ENCODE data around the gene PFDN4. TPM values are rescaled to one million over a fixed set of nuclear protein-coding genes. Genes with fewer than 3 reads are reported as not detected.

PFDN4 gene
- total RNA-seq, 1 donor from 2014 or later = 143 TPM

GRCh38 chr20:54167909-54168872 is 39.7 kb upstream of the PFDN4 start:
- Histone ChIP-seq H3K27me3 (ENCODE audit: control insufficient read depth, insufficient read depth, low read length) (peaks cover 8% of the 10 kb centered on the region), H3K4me3 (ENCODE audit: low read depth, low read length) (no peak overlapping the region), H3K36me3 (ENCODE audit: control insufficient read depth, insufficient read depth, low read length) (no peaks in the 10 kb centered on the region)
- no peak for TF ChIP-seq CTCF (IDR thresholded peaks at IDR 0.05; ENCODE audit: insufficient read depth, low read length, poor library complexity, severe bottlenecking)
- DNase-seq (ENCODE audit: low read depth) = no peak

- peaks cover 18% of the 10 kb centered on the region for H3K27me3 ChIP-seq (ENCODE audit: control insufficient read depth, insufficient read depth, low read length)
- no peak overlapping the region for H3K4me3 ChIP-seq (ENCODE audit: low read depth, low read length)
- no peaks in the 10 kb centered on the region for H3K36me3 ChIP-seq (ENCODE audit: control insufficient read depth, insufficient read depth, low read length)
- DNase-seq (ENCODE audit: low read depth) = no peak
- no peak for TF ChIP-seq CTCF (IDR thresholded peaks at IDR 0.05; ENCODE audit: insufficient read depth, low read length, poor library complexity, severe bottlenecking)
Measured at GRCh38 chr20:54168961-54169862, 38.7 kb upstream of the PFDN4 start.

GRCh38 chr20:54170026-54170471 is 37.8 kb upstream of the PFDN4 start:
- no peak for TF ChIP-seq CTCF (IDR thresholded peaks at IDR 0.05; ENCODE audit: insufficient read depth, low read length, poor library complexity, severe bottlenecking)
- no peaks in the 10 kb centered on the region for H3K36me3 ChIP-seq (ENCODE audit: control insufficient read depth, insufficient read depth, low read length)
- no peak for DNase-seq (ENCODE audit: low read depth)
- H3K4me3 ChIP-seq (ENCODE audit: low read depth, low read length) = no peak overlapping the region
- peaks cover 22% of the 10 kb centered on the region for H3K27me3 ChIP-seq (ENCODE audit: control insufficient read depth, insufficient read depth, low read length)

GRCh38 chr20:54170963-54171362 is 36.9 kb upstream of the PFDN4 start:
- TF ChIP-seq CTCF (IDR thresholded peaks at IDR 0.05; ENCODE audit: insufficient read depth, low read length, poor library complexity, severe bottlenecking) = no peak
- peaks cover 22% of the 10 kb centered on the region for H3K27me3 ChIP-seq (ENCODE audit: control insufficient read depth, insufficient read depth, low read length)

GRCh38 chr20:54172532-54172855 is 35.4 kb upstream of the PFDN4 start:
- H3K27me3 ChIP-seq (ENCODE audit: control insufficient read depth, insufficient read depth, low read length) = peaks cover 22% of the 10 kb centered on the region
- no peak for TF ChIP-seq CTCF (IDR thresholded peaks at IDR 0.05; ENCODE audit: insufficient read depth, low read length, poor library complexity, severe bottlenecking)
- no peak for DNase-seq (ENCODE audit: low read depth)
- H3K4me3 ChIP-seq (ENCODE audit: low read depth, low read length) = no peak overlapping the region
- no peaks in the 10 kb centered on the region for H3K36me3 ChIP-seq (ENCODE audit: control insufficient read depth, insufficient read depth, low read length)

More at GRCh38 chr20:54170963-54171362, 36.9 kb upstream of the PFDN4 start:
- H3K4me3 ChIP-seq (ENCODE audit: low read depth, low read length) = no peak overlapping the region
- H3K36me3 ChIP-seq (ENCODE audit: control insufficient read depth, insufficient read depth, low read length) = no peaks in the 10 kb centered on the region
- DNase-seq (ENCODE audit: low read depth) = no peak

All from kidney epithelial cell (primary cell).